Measurements from ENCODE around the gene SLC8A2.
"Not testable (repeated sequence)": the region's sequence is repeated elsewhere in the genome, so short reads cannot be mapped to it uniquely, and the experiment has no call there.

Gene SLC8A2

GRCh38 chr19:47414469-47414868 lies 57.2 kb downstream of the SLC8A2 start:
- H4K20me1 ChIP-seq (ENCODE audit: control insufficient read depth, insufficient read depth, low read depth, low read length) = no peaks in the 10 kb centered on the region
- no peaks in the 10 kb centered on the region for H3K9me3 ChIP-seq (ENCODE audit: control insufficient read depth, insufficient read depth, low read length)
- no peak overlapping the region for H3K4me2 ChIP-seq (ENCODE audit: low read length)
- H3K27me3 ChIP-seq (ENCODE audit: control insufficient read depth, low read length) = peaks cover 9% of the 10 kb centered on the region
- no peak overlapping the region for H3K27ac ChIP-seq (ENCODE audit: low read depth, low read length)
- H3K36me3 ChIP-seq (ENCODE audit: control insufficient read depth, low read length) = peaks cover 11% of the 10 kb centered on the region
- peaks cover 10% of the 10 kb centered on the region for H3K79me2 ChIP-seq (ENCODE audit: control insufficient read depth, low read length)
- no peak overlapping the region for H3K4me3 ChIP-seq (ENCODE audit: low read length)
- peaks cover 17% of the 10 kb centered on the region for H3K4me1 ChIP-seq (ENCODE audit: control insufficient read depth, low read length)
- TF ChIP-seq, protein P1, sequence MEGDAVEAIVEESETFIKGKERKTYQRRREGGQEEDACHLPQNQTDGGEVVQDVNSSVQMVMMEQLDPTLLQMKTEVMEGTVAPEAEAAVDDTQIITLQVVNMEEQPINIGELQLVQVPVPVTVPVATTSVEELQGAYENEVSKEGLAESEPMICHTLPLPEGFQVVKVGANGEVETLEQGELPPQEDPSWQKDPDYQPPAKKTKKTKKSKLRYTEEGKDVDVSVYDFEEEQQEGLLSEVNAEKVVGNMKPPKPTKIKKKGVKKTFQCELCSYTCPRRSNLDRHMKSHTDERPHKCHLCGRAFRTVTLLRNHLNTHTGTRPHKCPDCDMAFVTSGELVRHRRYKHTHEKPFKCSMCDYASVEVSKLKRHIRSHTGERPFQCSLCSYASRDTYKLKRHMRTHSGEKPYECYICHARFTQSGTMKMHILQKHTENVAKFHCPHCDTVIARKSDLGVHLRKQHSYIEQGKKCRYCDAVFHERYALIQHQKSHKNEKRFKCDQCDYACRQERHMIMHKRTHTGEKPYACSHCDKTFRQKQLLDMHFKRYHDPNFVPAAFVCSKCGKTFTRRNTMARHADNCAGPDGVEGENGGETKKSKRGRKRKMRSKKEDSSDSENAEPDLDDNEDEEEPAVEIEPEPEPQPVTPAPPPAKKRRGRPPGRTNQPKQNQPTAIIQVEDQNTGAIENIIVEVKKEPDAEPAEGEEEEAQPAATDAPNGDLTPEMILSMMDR (IDR thresholded peaks at IDR 0.05; ENCODE audit: low read depth, low read length, poor library complexity, severe bottlenecking) = peak; percentile 43
- no peak for TF ChIP-seq EZH2phosphoT487 (IDR thresholded peaks at IDR 0.05; ENCODE audit: borderline replicate concordance, low read length)
- no peaks in the 10 kb centered on the region for H3K9me2 ChIP-seq (replicated peaks; ENCODE audit: control insufficient read depth, low read length)
- H3F3A ChIP-seq (ENCODE audit: control insufficient read depth, insufficient read depth) = no peaks in the 10 kb centered on the region

DNA sequence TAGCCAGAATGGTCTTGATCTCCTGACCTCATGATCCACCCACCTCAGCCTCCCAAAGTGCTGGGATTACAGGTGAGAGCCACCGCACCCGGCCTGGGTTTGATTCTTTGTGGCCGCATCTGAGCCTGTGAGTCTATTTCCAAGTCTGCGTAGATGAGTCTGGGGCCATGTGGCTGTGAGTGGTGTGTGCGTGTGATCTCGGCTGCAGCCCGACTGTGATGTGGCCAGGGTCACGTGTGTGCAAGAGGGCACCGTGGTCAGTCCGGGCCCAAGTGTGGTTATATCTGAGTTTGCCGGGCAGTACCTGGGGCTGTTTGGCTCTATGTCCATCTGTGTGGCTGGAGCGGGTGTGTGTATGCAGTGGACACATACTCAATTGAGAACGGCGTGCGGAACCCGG lies 57.8 kb downstream of the SLC8A2 start:
- H3F3A ChIP-seq (ENCODE audit: control insufficient read depth, insufficient read depth) = no peaks in the 10 kb centered on the region
- H3K4me3 ChIP-seq (ENCODE audit: low read length) = no peak overlapping the region
- H3K36me3 ChIP-seq (ENCODE audit: control insufficient read depth, low read length) = peaks cover 11% of the 10 kb centered on the region
- H3K9me3 ChIP-seq (ENCODE audit: control insufficient read depth, insufficient read depth, low read length) = no peaks in the 10 kb centered on the region
- H3K27ac ChIP-seq (ENCODE audit: low read depth, low read length) = no peak overlapping the region
- H3K9me2 ChIP-seq (replicated peaks; ENCODE audit: control insufficient read depth, low read length) = no peaks in the 10 kb centered on the region
- peaks cover 10% of the 10 kb centered on the region for H3K79me2 ChIP-seq (ENCODE audit: control insufficient read depth, low read length)
- peaks cover 7% of the 10 kb centered on the region for H3K27me3 ChIP-seq (ENCODE audit: control insufficient read depth, low read length)
- no peak for TF ChIP-seq EZH2phosphoT487 (IDR thresholded peaks at IDR 0.05; ENCODE audit: borderline replicate concordance, low read length)
- TF ChIP-seq, protein P1 (IDR thresholded peaks at IDR 0.05; ENCODE audit: low read depth, low read length, poor library complexity, severe bottlenecking) = no peak
- no peaks in the 10 kb centered on the region for H4K20me1 ChIP-seq (ENCODE audit: control insufficient read depth, insufficient read depth, low read depth, low read length)
- no peak overlapping the region for H3K4me2 ChIP-seq (ENCODE audit: low read length)
- H3K4me1 ChIP-seq (ENCODE audit: control insufficient read depth, low read length) = peaks cover 15% of the 10 kb centered on the region

- not testable (repeated sequence) for H3K79me2 ChIP-seq (ENCODE audit: control insufficient read depth, low read length); H3K9me2 ChIP-seq (replicated peaks; ENCODE audit: control insufficient read depth, low read length); H4K20me1 ChIP-seq (ENCODE audit: control insufficient read depth, insufficient read depth, low read depth, low read length); H3K27me3 ChIP-seq (ENCODE audit: control insufficient read depth, low read length); H3K9me3 ChIP-seq (ENCODE audit: control insufficient read depth, insufficient read depth, low read length); H3K4me3 ChIP-seq (ENCODE audit: low read length); H3K4me1 ChIP-seq (ENCODE audit: control insufficient read depth, low read length); H3K4me2 ChIP-seq (ENCODE audit: low read length); H3F3A ChIP-seq (ENCODE audit: control insufficient read depth, insufficient read depth); H3K27ac ChIP-seq (ENCODE audit: low read depth, low read length)
- H3K36me3 ChIP-seq (ENCODE audit: control insufficient read depth, low read length) = peaks cover 11% of the 10 kb centered on the region
Measured at GRCh38 chr19:47411696-47412095, 60.0 kb downstream of the SLC8A2 start.

GRCh38 chr19:47411101-47411500 lies 60.6 kb downstream of the SLC8A2 start:
- Histone ChIP-seq H3K79me2 (ENCODE audit: control insufficient read depth, low read length) (no peaks in the 10 kb centered on the region), H3K27me3 (ENCODE audit: control insufficient read depth, low read length) (no peaks in the 10 kb centered on the region), H3K4me3 (ENCODE audit: low read length) (no peak overlapping the region), H3K27ac (ENCODE audit: low read depth, low read length) (no peak overlapping the region), H3K4me1 (ENCODE audit: control insufficient read depth, low read length) (no peaks in the 10 kb centered on the region), H3F3A (ENCODE audit: control insufficient read depth, insufficient read depth) (no peaks in the 10 kb centered on the region), H3K9me3 (ENCODE audit: control insufficient read depth, insufficient read depth, low read length) (no peaks in the 10 kb centered on the region), H3K4me2 (ENCODE audit: low read length) (no peak overlapping the region), H4K20me1 (ENCODE audit: control insufficient read depth, insufficient read depth, low read depth, low read length) (no peaks in the 10 kb centered on the region), H3K36me3 (ENCODE audit: control insufficient read depth, low read length) (peaks cover 7% of the 10 kb centered on the region), H3K9me2 (replicated peaks; ENCODE audit: control insufficient read depth, low read length) (no peaks in the 10 kb centered on the region)
- TF ChIP-seq, protein P1 (IDR thresholded peaks at IDR 0.05; ENCODE audit: low read depth, low read length, poor library complexity, severe bottlenecking) = no peak
- TF ChIP-seq EZH2phosphoT487 (IDR thresholded peaks at IDR 0.05; ENCODE audit: borderline replicate concordance, low read length) = no peak
